Uterus (tissue), 2 donors: ENCODE results near the gene CFAP251.

Source experiments
- CTCF ChIP-seq, 4 experiments: fragments of 200-600 bp in 2 of 4; fragments of 450-650 bp in 2 of 4; sonication (generic) in 2 of 4; IDR thresholded peaks; one replicate each; pipeline ENCODE4 v1.5.1; 2016 to 2019; ENCODE audit warnings: antibody characterized with exemption in 4 of 4, mild to moderate bottlenecking in 2 of 4, moderate library complexity in 1 of 4
- POLR2A ChIP-seq, 2 donors: fragments of 450-650 bp; IDR thresholded peaks; one replicate each; pipeline ENCODE4 v1.6.1; 2016; ENCODE audit warnings: antibody characterized with exemption in 2 of 2, mild to moderate bottlenecking in 1 of 2, moderate library complexity in 1 of 2

GRCh38 chr12:121916719-121917118, 1.7 kb upstream of the CFAP251 start:
- TF ChIP-seq CTCF (IDR thresholded peaks at IDR 0.05) (no peak), POLR2A (IDR thresholded peaks at IDR 0.05) (no peak)
